GM12878 (cell line): ENCODE results near the gene CPEB1. TPM values are rescaled to one million over a fixed set of nuclear protein-coding genes. Genes with fewer than 3 reads are reported as not detected.

Experiments used
- ATAC-seq: fragments of 200-7000 bp; cut with Tn5 transposase; 3 replicates; pipeline ENCODE4 v1.9.1; 2020; ENCODE audit warnings: mild to moderate bottlenecking, moderate library complexity
- BruUV-seq: library from RNA; stranded (reverse); fragments of 400-500 nt; replicated peaks from 2 replicates; lab custom pipeline; 2021; lab: Mats Ljungman, UMichigan
- CTCF ChIA-PET: fragments of 300-600 bp; sonication (Branson Sonifier 250); formaldehyde crosslinking; extraction: SDS; loops from one replicate; lab custom pipeline; 2021; ENCODE audit warnings: inconsistent platforms; lab: Yijun Ruan, JAX
- POLR2A ChIA-PET: fragments of 350-600 bp; formaldehyde crosslinking; extraction: SDS; loops from one replicate; lab custom pipeline; 2021; ENCODE audit warnings: inconsistent platforms; lab: Charles Lee
- RAD21 ChIA-PET: fragments of 300-600 bp; sonication (Branson Sonifier 250); formaldehyde crosslinking; loops from one replicate; lab custom pipeline; 2023; ENCODE audit warnings: antibody characterized with exemption; ENCODE audit not compliant: unreplicated experiment; lab: Charles Lee
- SMC1A ChIA-PET: fragments of 300-600 bp; sonication (Branson Sonifier 250); formaldehyde crosslinking; loops from one replicate; lab custom pipeline; 2023; ENCODE audit not compliant: unreplicated experiment, uncharacterized antibody; lab: Charles Lee
- DNase-seq: peaks from one replicate; pipeline ENCODE4 v3.0.0-alpha.2; 2011; ENCODE audit warnings: low read depth, low spot score
- FAIRE-seq: peaks from 3 replicates; lab custom pipeline; 2011; peaks lifted over from hg19 to GRCh38; lab: Jason Lieb, UNC
- H2AFZ ChIP-seq: 2 replicates; pipeline ENCODE4 v1.6.0; 2011; ENCODE audit warnings: low read depth, low read length, control low read depth; ENCODE audit not compliant: control insufficient read depth
- H3K27ac ChIP-seq: 2 replicates; pipeline ENCODE4 v1.5.1; 2011; ENCODE audit warnings: control low read depth; ENCODE audit not compliant: control insufficient read depth, insufficient read depth
- H3K27me3 ChIP-seq, 2 experiments: replicated peaks in 1 of 2; 2 replicates each; pipeline versions ENCODE4 v1.6.0 to v1.6.1; 2011; ENCODE audit warnings: low read length in 1 of 2; ENCODE audit not compliant: control insufficient read depth in 2 of 2, insufficient read depth in 2 of 2
- H3K36me3 ChIP-seq, 2 experiments: 2 replicates each; pipeline ENCODE4 v1.5.1; 2011; ENCODE audit warnings: low read length in 1 of 2; ENCODE audit not compliant: control insufficient read depth in 2 of 2, insufficient read depth in 2 of 2
- H3K4me1 ChIP-seq: 2 replicates; pipeline ENCODE4 v1.6.1; 2011; ENCODE audit warnings: mild to moderate bottlenecking, low read length, moderate library complexity, mixed read lengths; ENCODE audit not compliant: control insufficient read depth, insufficient read depth
- H3K4me2 ChIP-seq: 2 replicates; pipeline ENCODE4 v1.6.0; 2011; ENCODE audit warnings: control low read depth; ENCODE audit not compliant: control insufficient read depth, insufficient read depth
- H3K4me3 ChIP-seq: fragments of 200-600 bp; sonication (generic); 2 replicates; pipeline ENCODE4 v1.5.1; 2016
- H3K79me2 ChIP-seq: 2 replicates; pipeline ENCODE4 v1.6.0; 2011; ENCODE audit warnings: low read length; ENCODE audit not compliant: control insufficient read depth, insufficient read depth
- H3K9ac ChIP-seq: 2 replicates; pipeline ENCODE4 v1.8.0; 2011; ENCODE audit warnings: low read length, control low read depth, mixed read lengths; ENCODE audit not compliant: control insufficient read depth, insufficient read depth
- H3K9me3 ChIP-seq: replicated peaks from 3 replicates; pipeline ENCODE4 v1.5.1; 2011; ENCODE audit warnings: mild to moderate bottlenecking, low read length; ENCODE audit not compliant: control insufficient read depth, insufficient read depth
- H4K20me1 ChIP-seq: 2 replicates; pipeline ENCODE4 v1.6.0; 2011; ENCODE audit not compliant: control insufficient read depth, insufficient read depth
- CHD1 ChIP-seq: IDR thresholded peaks from 2 replicates; pipeline ENCODE4 v1.6.1; 2012; ENCODE audit warnings: low read depth, low read length, improper control_type of control experiment
- EGR1 ChIP-seq, 2 experiments: IDR thresholded peaks; 1 replicate in 1 of 2; 2 replicates in 1 of 2; pipeline ENCODE4 v1.6.1; 2011 to 2012; ENCODE audit warnings: low read depth in 2 of 2, low read length in 2 of 2, borderline replicate concordance in 1 of 2, mild to moderate bottlenecking in 1 of 2, moderate library complexity in 1 of 2
- ETV6 ChIP-seq, 2 experiments: fragments of 450-650 bp in 1 of 2; IDR thresholded peaks in 1 of 2; conservative IDR thresholded peaks in 1 of 2; 2 replicates each; pipeline ENCODE4 v1.6.1; 2014; ENCODE audit warnings: antibody characterized with exemption in 1 of 2, borderline replicate concordance in 1 of 2, low read depth in 1 of 2, mild to moderate bottlenecking in 1 of 2, moderate library complexity in 1 of 2
- EZH2 ChIP-seq: IDR thresholded peaks from 2 replicates; pipeline ENCODE4 v1.6.1; 2012; ENCODE audit warnings: low read depth, mild to moderate bottlenecking, control low read depth, inconsistent platforms, low read length, borderline replicate concordance; ENCODE audit not compliant: control insufficient read depth
- FOXK2 ChIP-seq: fragments of 450-650 bp; IDR thresholded peaks from 2 replicates; pipeline ENCODE4 v1.6.1; 2017; ENCODE audit warnings: mild to moderate bottlenecking, moderate library complexity
- HDAC2 ChIP-seq: fragments of 200-600 bp; sonication (generic); IDR thresholded peaks from 2 replicates; pipeline ENCODE4 v1.6.1; 2017
- KDM1A ChIP-seq: fragments of 200-600 bp; sonication (generic); IDR thresholded peaks from 2 replicates; pipeline ENCODE4 v1.6.1; 2016; ENCODE audit warnings: borderline replicate concordance
- MLLT1 ChIP-seq: fragments of 450-650 bp; IDR thresholded peaks from 2 replicates; pipeline ENCODE4 v1.6.1; 2016; ENCODE audit warnings: mild to moderate bottlenecking
- NBN ChIP-seq: fragments of 450-650 bp; IDR thresholded peaks from 2 replicates; pipeline ENCODE4 v1.6.1; 2016
- RAD51 ChIP-seq: fragments of 450-650 bp; IDR thresholded peaks from 2 replicates; pipeline ENCODE4 v1.6.1; 2016; ENCODE audit warnings: moderate library complexity, mild to moderate bottlenecking, inconsistent platforms
- YBX1 ChIP-seq: fragments of 450-650 bp; IDR thresholded peaks from 2 replicates; pipeline ENCODE4 v1.6.1; 2016; ENCODE audit warnings: antibody characterized with exemption
- ZNF207 ChIP-seq: fragments of 450-650 bp; IDR thresholded peaks from 2 replicates; pipeline ENCODE4 v1.6.1; 2014; ENCODE audit warnings: antibody characterized with exemption, mild to moderate bottlenecking, borderline replicate concordance
- ZZZ3 ChIP-seq: IDR thresholded peaks from 2 replicates; pipeline ENCODE4 v1.6.1; 2011; ENCODE audit warnings: low read depth; ENCODE audit not compliant: control insufficient read depth, insufficient read length
- WGBS: methylation state at CpG from one replicate; pipeline ENCODE4 v1.1.6; 2016; ENCODE audit warnings: low lambda C conversion rate; ENCODE audit not compliant: insufficient replicate concordance, insufficient coverage; ENCODE audit errors: missing lambda C conversion rate; 5-methylcytosine and 5-hydroxymethylcytosine counted together
- in situ Hi-C: fragments of 300-500 bp; cut with MboI; formaldehyde crosslinking; loops from 9 replicates; pipeline ENCODE4 v1.14.3; 2018; ENCODE audit warnings: mixed read lengths
- intact Hi-C: fragments of 100-400 bp; cut with micrococcal nuclease; formaldehyde crosslinking; loops from one replicate; pipeline ENCODE4 v1.14.2; 2022; ENCODE audit not compliant: unreplicated experiment
- polyA plus RNA-seq, 11 experiments: library from polyadenylated mRNA; depleted of rRNA in 4 of 11; unstranded in 6 of 11; stranded (reverse) in 5 of 11; fragments of >200 nt; fragmentation: Nextera tagmentation in 4 of 11; fragmentation: Illumina TruSeq in 1 of 11; extraction: Ambion mirVana in 4 of 11; extraction: Trizol in 1 of 11; gene quantifications; 1 replicate in 1 of 11; 2 replicates in 10 of 11; pipeline versions ENCODE4 v1.2.1 to v1.2.3, GENCODE V29; 2011 to 2016; ENCODE audit warnings: inconsistent platforms in 2 of 11, missing spikeins in 2 of 11, low read depth in 1 of 11
- total RNA-seq, 4 experiments: library from RNA; depleted of rRNA in 3 of 4; stranded (reverse); fragments of >200 nt in 3 of 4; fragmentation: Illumina TruSeq in 1 of 4; extraction: Trizol in 1 of 4; gene quantifications; 2 replicates each; pipeline versions ENCODE4 v1.2.1 to v1.2.3, GENCODE V29; 2013 to 2021

Gene CPEB1
- total and polyA plus RNA-seq, 10 of the 15 experiments (the other 5 are each of a cell fraction or from before 2014, with no cell fraction given), result 0.05 to 1.1 (median 0.46) TPM

DNA sequence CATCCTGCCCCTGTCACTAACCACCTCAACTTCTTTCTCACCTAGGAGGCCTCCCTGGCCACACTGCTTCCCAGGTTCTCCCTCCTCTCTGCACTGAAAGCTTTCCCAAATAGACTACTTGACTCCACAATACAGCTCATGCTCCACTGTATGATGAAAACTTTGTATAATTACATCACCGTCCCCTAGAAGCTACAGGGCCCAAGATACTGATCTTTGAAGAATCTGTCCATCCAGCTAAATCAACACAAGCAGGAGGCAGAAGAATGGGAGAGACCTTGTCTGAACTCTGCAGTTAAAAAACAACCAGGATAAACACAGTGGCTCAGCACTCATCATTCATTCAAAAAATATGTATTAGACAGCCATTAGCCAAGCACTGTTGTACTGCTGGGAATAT, 80.5 kb downstream of the CPEB1 start (continued):
- TF ChIP-seq CHD1 (no peak), KDM1A (no peak)

DNA sequence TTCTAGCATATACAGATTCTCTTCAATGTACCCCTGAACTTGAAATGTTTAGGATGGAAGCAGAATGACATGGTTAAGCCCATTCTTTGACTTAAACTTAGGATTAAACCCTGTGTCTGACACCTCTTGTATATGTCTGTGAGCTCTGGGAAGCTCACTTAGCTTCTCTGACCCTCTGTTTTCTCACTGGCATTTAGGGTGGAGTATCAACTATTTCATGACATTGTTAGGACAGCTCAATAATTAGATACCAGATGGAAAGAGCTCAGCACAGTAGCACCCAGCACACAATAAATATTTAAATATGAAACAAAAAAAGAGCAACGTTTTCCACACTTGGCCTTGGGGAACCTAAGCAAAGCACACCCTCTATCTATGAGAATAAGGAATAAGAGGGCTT, 88.7 kb downstream of the CPEB1 start:
- H3K27me3 ChIP-seq, result peaks cover 0 to 1% of the 10 kb centered on the region in 2 experiments; a peak in 2 of 4 replicates
- TF ChIP-seq MLLT1, result no peak
- TF ChIP-seq NBN, result no peak
- no peak for TF ChIP-seq FOXK2
- TF ChIP-seq RAD51, result no peak
- no peak for TF ChIP-seq YBX1
- no peak for TF ChIP-seq EGR1 (IDR thresholded peaks at IDR 0.05; ENCODE audit: borderline replicate concordance in 1 of 2, low read depth in 2 of 2, low read length in 2 of 2)
- no peak for TF ChIP-seq ZZZ3
- no peak for TF ChIP-seq EZH2
- TF ChIP-seq HDAC2, result no peak
- no peak for TF ChIP-seq ZNF207
- no peak for TF ChIP-seq ETV6 (conservative IDR thresholded peaks at IDR 0.05 in 1 of 2, IDR thresholded peaks at IDR 0.05 in 1 of 2; ENCODE audit: borderline replicate concordance in 1 of 2, low read depth in 1 of 2)
- ATAC-seq, result no peak
- no peaks in the 10 kb centered on the region for H4K20me1 ChIP-seq
- H3K27ac ChIP-seq, result no peak overlapping the region
- BruUV-seq, result no TSS peak
- RAD21 ChIA-PET, result no interaction called here
- no peak overlapping the region for H3K9ac ChIP-seq
- DNase-seq, result no peak
- SMC1A ChIA-PET, result interaction anchor here (1.1 kb wide), 1 partner anchor 255 kb away, joined by 4 read pairs; no protein-coding TSS in a partner anchor
- FAIRE-seq, result no peak
- H3K79me2 ChIP-seq, result no peaks in the 10 kb centered on the region
- H3K36me3 ChIP-seq, result no peaks in the 10 kb centered on the region; a peak in 1 of 4 replicates
- H2AFZ ChIP-seq, result no peak overlapping the region
- no peak overlapping the region for H3K4me3 ChIP-seq
- no peak overlapping the region for H3K4me2 ChIP-seq
- H3K9me3 ChIP-seq, result no peaks in the 10 kb centered on the region
- CTCF ChIA-PET, result interaction anchor here (0.6 kb wide), 1 partner anchor 28 kb away, joined by 3 read pairs; no protein-coding TSS in a partner anchor
- 0% methylated on average over 1 of the region's 1 CpG for WGBS
- in situ Hi-C loops (no loop called here), intact Hi-C loops (no loop called here)
- no peaks in the 10 kb centered on the region for H3K4me1 ChIP-seq
- POLR2A ChIA-PET, result no interaction called here
